A549 (cell line): ENCODE data around the gene MYH10. TPM values are rescaled to one million over a fixed set of nuclear protein-coding genes. Genes with fewer than 3 reads are reported as not detected.

ENCODE experiments used
- ATAC-seq, 2 experiments: fragments of 200-7000 bp in 1 of 2; fragments of >200 bp in 1 of 2; cut with Nextera tagmentation in 1 of 2; cut with Tn5 transposase in 1 of 2; 3 replicates each; pipeline versions ENCODE4 v1.8.0 to v1.9.1; 2018 to 2020; ENCODE audit warnings: mild to moderate bottlenecking in 1 of 2, moderate library complexity in 1 of 2
- CTCF ChIA-PET: fragments of 300-600 bp; sonication (Branson Sonifier 250); formaldehyde crosslinking; extraction: SDS; loops from one replicate; lab custom pipeline; 2021; ENCODE audit warnings: antibody characterized with exemption, inconsistent platforms; lab: Yijun Ruan, JAX
- POLR2A ChIA-PET: fragments of 350-600 bp; formaldehyde crosslinking; extraction: SDS; loops from one replicate; lab custom pipeline; 2021; ENCODE audit warnings: antibody characterized with exemption, inconsistent platforms; lab: Yijun Ruan, JAX
- DNase-seq, 2 experiments: peaks; one replicate each; pipeline versions ENCODE4 v3.0.0 to v3.0.0-alpha.2; 2011 to 2016; ENCODE audit warnings: low read depth in 1 of 2, low spot score in 1 of 2
- FAIRE-seq: peaks from 2 replicates; lab custom pipeline; 2011; peaks lifted over from hg19 to GRCh38; lab: Jason Lieb, UNC
- H3K27ac ChIP-seq, 2 experiments: fragments of >200 bp; sonication (Bioruptor Twin); formaldehyde crosslinking; 3 replicates each; pipeline ENCODE4 v1.5.1; 2016 to 2017
- H3K4me1 ChIP-seq: fragments of >200 bp; sonication (Bioruptor Twin); formaldehyde crosslinking; 3 replicates; pipeline ENCODE4 v1.6.1; 2016
- H3K4me2 ChIP-seq: fragments of >200 bp; sonication (Bioruptor Twin); formaldehyde crosslinking; 3 replicates; pipeline ENCODE4 v1.6.1; 2016
- H3K4me3 ChIP-seq: fragments of >200 bp; sonication (Bioruptor Twin); formaldehyde crosslinking; 3 replicates; pipeline ENCODE4 v1.5.1; 2016
- H3K9me3 ChIP-seq: fragments of >200 bp; sonication (Bioruptor Twin); formaldehyde crosslinking; 3 replicates; pipeline ENCODE4 v1.6.1; 2016
- CBX8 ChIP-seq: fragments of 200-600 bp; sonication (generic); IDR thresholded peaks from 2 replicates; pipeline ENCODE4 v1.6.1; 2016
- CHD2 ChIP-seq: fragments of 150-350 bp; IDR thresholded peaks from 2 replicates; pipeline ENCODE4 v1.6.1; 2014; ENCODE audit warnings: low read length; ENCODE audit not compliant: partially characterized antibody
- EHF ChIP-seq: fragments of 250-450 bp; sonication (Bioruptor Pico); IDR thresholded peaks from 2 replicates; pipeline ENCODE4 v1.5.0; 2020; ENCODE audit warnings: mild to moderate bottlenecking
- ELK1 ChIP-seq: fragments of 150-350 bp; IDR thresholded peaks from 2 replicates; pipeline ENCODE4 v1.6.1; 2014; ENCODE audit warnings: low read depth, mild to moderate bottlenecking, low read length
- EP300 ChIP-seq, 2 experiments: fragments of >200 bp; sonication (Bioruptor Twin); formaldehyde crosslinking; IDR thresholded peaks; 2 replicates in 1 of 2; 3 replicates in 1 of 2; pipeline ENCODE4 v1.6.1; 2016 to 2017
- FOSB ChIP-seq: fragments of 250-450 bp; sonication (Bioruptor Pico); IDR thresholded peaks from 2 replicates; pipeline ENCODE4 v1.5.0; 2020; ENCODE audit warnings: mild to moderate bottlenecking, moderate library complexity
- FOSL2 ChIP-seq, 2 experiments: fragments of 450-650 bp in 1 of 2; fragments of >200 bp in 1 of 2; sonication (Bioruptor Twin) in 1 of 2; formaldehyde crosslinking; IDR thresholded peaks; 2 replicates each; pipeline versions ENCODE4 v1.5.0 to v1.6.1; 2016 to 2020; ENCODE audit warnings: mild to moderate bottlenecking in 1 of 2, moderate library complexity in 1 of 2
- HEYL ChIP-seq: fragments of 250-450 bp; sonication (Bioruptor Pico); IDR thresholded peaks from 2 replicates; pipeline ENCODE4 v1.8.0; 2021; ENCODE audit warnings: mild to moderate bottlenecking, moderate library complexity
- JUN ChIP-seq, 2 experiments: fragments of >200 bp; sonication (Bioruptor Twin); formaldehyde crosslinking; IDR thresholded peaks; 2 replicates in 1 of 2; 3 replicates in 1 of 2; pipeline ENCODE4 v1.6.1; 2016 to 2017
- KDM1A ChIP-seq: fragments of 200-600 bp; sonication (generic); IDR thresholded peaks from 2 replicates; pipeline ENCODE4 v1.6.1; 2016; ENCODE audit warnings: low read depth, mild to moderate bottlenecking
- MAZ ChIP-seq: fragments of 150-350 bp; IDR thresholded peaks from 2 replicates; pipeline ENCODE4 v1.6.1; 2014; ENCODE audit warnings: antibody characterized with exemption, low read depth, low read length, borderline replicate concordance
- MYC ChIP-seq: IDR thresholded peaks from 2 replicates; pipeline ENCODE4 v1.6.1; 2012; ENCODE audit warnings: mild to moderate bottlenecking, inconsistent platforms, low read length, improper control_type of control experiment, borderline replicate concordance
- NFE2L2 ChIP-seq: fragments of 150-350 bp; conservative IDR thresholded peaks from 2 replicates; pipeline ENCODE4 v1.6.1; 2014; ENCODE audit warnings: low read length
- NPAS2 ChIP-seq: fragments of 250-450 bp; sonication (Bioruptor Pico); IDR thresholded peaks from 2 replicates; pipeline ENCODE4 v1.8.0; 2022; ENCODE audit warnings: mild to moderate bottlenecking, moderate library complexity, borderline replicate concordance
- PBX3 ChIP-seq: IDR thresholded peaks from 2 replicates; pipeline ENCODE4 v1.6.1; 2012
- PHF8 ChIP-seq: fragments of 200-600 bp; sonication (generic); IDR thresholded peaks from 2 replicates; pipeline ENCODE4 v1.6.1; 2016; ENCODE audit warnings: low read depth, mild to moderate bottlenecking, antibody characterized with exemption, moderate library complexity, borderline replicate concordance
- POLR2A ChIP-seq: IDR thresholded peaks from 2 replicates; pipeline ENCODE4 v1.6.1; 2012; ENCODE audit warnings: mild to moderate bottlenecking, low read length
- POLR2AphosphoS2 ChIP-seq: conservative IDR thresholded peaks from 2 replicates; pipeline ENCODE4 v1.6.1; 2012; ENCODE audit warnings: low read length, improper control_type of control experiment, inconsistent platforms
- RAD21 ChIP-seq, 2 experiments: fragments of >200 bp in 1 of 2; sonication (Bioruptor Twin) in 1 of 2; formaldehyde crosslinking in 1 of 2; IDR thresholded peaks in 1 of 2; conservative IDR thresholded peaks in 1 of 2; 2 replicates in 1 of 2; 3 replicates in 1 of 2; pipeline ENCODE4 v1.6.1; 2012 to 2018; ENCODE audit warnings: inconsistent platforms in 1 of 2
- RCOR1 ChIP-seq: fragments of 150-350 bp; IDR thresholded peaks from 2 replicates; pipeline ENCODE4 v1.6.1; 2014; ENCODE audit warnings: antibody characterized with exemption, low read length, low read depth
- RNF2 ChIP-seq: fragments of 200-600 bp; sonication (generic); IDR thresholded peaks from 2 replicates; pipeline ENCODE4 v1.6.1; 2016; ENCODE audit warnings: low read depth, mild to moderate bottlenecking, antibody characterized with exemption, moderate library complexity, borderline replicate concordance
- SREBF2 ChIP-seq: fragments of 450-650 bp; IDR thresholded peaks from 2 replicates; pipeline ENCODE4 v1.6.1; 2014; ENCODE audit warnings: mild to moderate bottlenecking, moderate library complexity
- TFCP2L1 ChIP-seq: fragments of 250-450 bp; sonication (Bioruptor Pico); IDR thresholded peaks from 2 replicates; pipeline ENCODE4 v1.5.0; 2021; ENCODE audit warnings: mild to moderate bottlenecking
- TP53 ChIP-seq: fragments of 250-450 bp; sonication (Bioruptor Pico); IDR thresholded peaks from 2 replicates; pipeline ENCODE4 v1.5.0; 2021; ENCODE audit warnings: mild to moderate bottlenecking, moderate library complexity
- ZC3H11A ChIP-seq: fragments of 450-650 bp; IDR thresholded peaks from 2 replicates; pipeline ENCODE4 v1.6.1; 2014; ENCODE audit warnings: antibody characterized with exemption, mild to moderate bottlenecking
- ZFP36 ChIP-seq: fragments of 450-650 bp; IDR thresholded peaks from 2 replicates; pipeline ENCODE4 v1.6.1; 2014; ENCODE audit warnings: borderline replicate concordance; ENCODE audit not compliant: partially characterized antibody
- ZSCAN20 ChIP-seq: fragments of 250-450 bp; sonication (Bioruptor Pico); IDR thresholded peaks from 2 replicates; pipeline ENCODE4 v1.8.0; 2022; ENCODE audit warnings: mild to moderate bottlenecking, moderate library complexity
- WGBS: methylation state at CpG from one replicate; pipeline ENCODE4 v1.1.6; 2017; ENCODE audit errors: missing lambda C conversion rate; 5-methylcytosine and 5-hydroxymethylcytosine counted together
- polyA plus RNA-seq, 4 experiments: library from polyadenylated mRNA; depleted of rRNA in 3 of 4; stranded (reverse); fragments of >200 nt; fragmentation: RNase III in 1 of 4; extraction: RNeasy Plus Mini Kit Qiagen cat#74134 plus additional on column Dnase treatment in 1 of 4; gene quantifications; 2 replicates in 3 of 4; 3 replicates in 1 of 4; pipeline ENCODE4 v1.2.3, GENCODE V29; 2011 to 2017
- TF ChIP-seq, protein P1 (sequence below): fragments of 200-600 bp; sonication (generic); IDR thresholded peaks from 2 replicates; pipeline ENCODE4 v1.6.1; 2016; ENCODE audit warnings: antibody characterized with exemption, mild to moderate bottlenecking, moderate library complexity
- TF ChIP-seq, protein P2 (sequence below): IDR thresholded peaks from 2 replicates; pipeline ENCODE4 v1.6.1; 2012
- TF ChIP-seq, protein P3 (sequence below): IDR thresholded peaks from 2 replicates; pipeline ENCODE4 v1.6.1; 2012; ENCODE audit warnings: low read depth, borderline replicate concordance

The MYH10 gene
- polyA plus RNA-seq, 2 of the 4 experiments (the other 2 are of a cell fraction), result 26.5 to 28.3 TPM

GRCh38 chr17:8631554-8631877, 991 bp upstream of the MYH10 start:
- peak overlapping the region; percentile 93 to 95 for H3K27ac ChIP-seq
- H3K4me2 ChIP-seq, result peak overlapping the region; percentile 93
- ChIA-PET POLR2A (interaction anchor here (0.8 to 1.8 kb wide), 3 partner anchors 9 to 336 kb away, joined by 3 to 6 read pairs (median 4); partner anchors contain the start of genes RNF222 and SLC25A35), CTCF (interaction anchor here (1.1 to 2.3 kb wide), 4 partner anchors 11 to 122 kb away, joined by 3 to 13 read pairs (median 4); no protein-coding TSS in a partner anchor)
- TF ChIP-seq MAZ, result no peak
- 0 out of 2 replicates have a peak, but pooled peaks have one; percentile 16 for TF ChIP-seq RNF2
- H3K9me3 ChIP-seq, result no peaks in the 10 kb centered on the region
- ATAC-seq, result no peak; a peak in 2 of 6 replicates
- peak overlapping the region; percentile 95 for H3K4me3 ChIP-seq
- under 1% methylated on average over 13 of the region's 13 CpGs for WGBS
- peak; percentile 46 for FAIRE-seq
- no peak for DNase-seq
- peaks cover 13% of the 10 kb centered on the region for H3K4me1 ChIP-seq

GRCh38 chr17:8630802-8631553, 453 bp upstream of the MYH10 start:
- ChIA-PET POLR2A (interaction anchor here (0.5 to 1.8 kb wide), 12 partner anchors 10 to 335 kb away, joined by 3 to 14 read pairs (median 4); partner anchors contain the start of genes NDEL1, RNF222 and SLC25A35), CTCF (interaction anchor here (0.6 to 2.3 kb wide), 10 partner anchors 9 to 1166 kb away, joined by 3 to 13 read pairs (median 4); no protein-coding TSS in a partner anchor)
- FAIRE-seq, result peak; percentile 67
- under 1% methylated on average over 24 of the region's 85 CpGs for WGBS
- peak overlapping the region; percentile 95 for H3K4me3 ChIP-seq
- peak; percentile 95 to 98 for ATAC-seq
- peak overlapping the region; percentile 93 for H3K4me2 ChIP-seq
- peaks cover 13% of the 10 kb centered on the region for H3K4me1 ChIP-seq
- peak overlapping the region; percentile 94 to 95 for H3K27ac ChIP-seq
- H3K9me3 ChIP-seq, result no peaks in the 10 kb centered on the region
- peak; percentile 100 for DNase-seq
- no peak for TF ChIP-seq ELK1
- no peak for TF ChIP-seq RCOR1
- no peak for TF ChIP-seq EP300 (IDR thresholded peaks at IDR 0.05)
- no peak for TF ChIP-seq ZFP36
- no peak for TF ChIP-seq ZC3H11A
- TF ChIP-seq KDM1A, result no peak
- peak; percentile 93 for TF ChIP-seq PHF8
- no peak for TF ChIP-seq NFE2L2
- peak; percentile 78 for TF ChIP-seq CHD2
- TF ChIP-seq JUN (IDR thresholded peaks at IDR 0.05), result peak in 1 of 2 experiments; percentile 57; a peak in 1 of 5 replicates
- TF ChIP-seq HEYL (CRISPR knock-in tag), result no peak
- TF ChIP-seq, protein P1, sequence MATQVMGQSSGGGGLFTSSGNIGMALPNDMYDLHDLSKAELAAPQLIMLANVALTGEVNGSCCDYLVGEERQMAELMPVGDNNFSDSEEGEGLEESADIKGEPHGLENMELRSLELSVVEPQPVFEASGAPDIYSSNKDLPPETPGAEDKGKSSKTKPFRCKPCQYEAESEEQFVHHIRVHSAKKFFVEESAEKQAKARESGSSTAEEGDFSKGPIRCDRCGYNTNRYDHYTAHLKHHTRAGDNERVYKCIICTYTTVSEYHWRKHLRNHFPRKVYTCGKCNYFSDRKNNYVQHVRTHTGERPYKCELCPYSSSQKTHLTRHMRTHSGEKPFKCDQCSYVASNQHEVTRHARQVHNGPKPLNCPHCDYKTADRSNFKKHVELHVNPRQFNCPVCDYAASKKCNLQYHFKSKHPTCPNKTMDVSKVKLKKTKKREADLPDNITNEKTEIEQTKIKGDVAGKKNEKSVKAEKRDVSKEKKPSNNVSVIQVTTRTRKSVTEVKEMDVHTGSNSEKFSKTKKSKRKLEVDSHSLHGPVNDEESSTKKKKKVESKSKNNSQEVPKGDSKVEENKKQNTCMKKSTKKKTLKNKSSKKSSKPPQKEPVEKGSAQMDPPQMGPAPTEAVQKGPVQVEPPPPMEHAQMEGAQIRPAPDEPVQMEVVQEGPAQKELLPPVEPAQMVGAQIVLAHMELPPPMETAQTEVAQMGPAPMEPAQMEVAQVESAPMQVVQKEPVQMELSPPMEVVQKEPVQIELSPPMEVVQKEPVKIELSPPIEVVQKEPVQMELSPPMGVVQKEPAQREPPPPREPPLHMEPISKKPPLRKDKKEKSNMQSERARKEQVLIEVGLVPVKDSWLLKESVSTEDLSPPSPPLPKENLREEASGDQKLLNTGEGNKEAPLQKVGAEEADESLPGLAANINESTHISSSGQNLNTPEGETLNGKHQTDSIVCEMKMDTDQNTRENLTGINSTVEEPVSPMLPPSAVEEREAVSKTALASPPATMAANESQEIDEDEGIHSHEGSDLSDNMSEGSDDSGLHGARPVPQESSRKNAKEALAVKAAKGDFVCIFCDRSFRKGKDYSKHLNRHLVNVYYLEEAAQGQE, result peak; percentile 78
- no peak for TF ChIP-seq POLR2AphosphoS2
- TF ChIP-seq, protein P2, sequence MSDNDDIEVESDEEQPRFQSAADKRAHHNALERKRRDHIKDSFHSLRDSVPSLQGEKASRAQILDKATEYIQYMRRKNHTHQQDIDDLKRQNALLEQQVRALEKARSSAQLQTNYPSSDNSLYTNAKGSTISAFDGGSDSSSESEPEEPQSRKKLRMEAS, result peak; percentile 58
- TF ChIP-seq RAD21 (conservative IDR thresholded peaks at IDR 0.05 in 1 of 2, IDR thresholded peaks at IDR 0.05 in 1 of 2), result 0 out of 5 replicates have a peak, but pooled peaks of 1 of the 2 experiments have one; percentile 21
- no peak for TF ChIP-seq SREBF2
- TF ChIP-seq NPAS2 (CRISPR knock-in tag), result no peak
- TF ChIP-seq, protein P3, sequence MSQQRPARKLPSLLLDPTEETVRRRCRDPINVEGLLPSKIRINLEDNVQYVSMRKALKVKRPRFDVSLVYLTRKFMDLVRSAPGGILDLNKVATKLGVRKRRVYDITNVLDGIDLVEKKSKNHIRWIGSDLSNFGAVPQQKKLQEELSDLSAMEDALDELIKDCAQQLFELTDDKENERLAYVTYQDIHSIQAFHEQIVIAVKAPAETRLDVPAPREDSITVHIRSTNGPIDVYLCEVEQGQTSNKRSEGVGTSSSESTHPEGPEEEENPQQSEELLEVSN, result 0 out of 2 replicates have a peak, but pooled peaks have one; percentile 46
- TF ChIP-seq POLR2A, result peak; percentile 64; the same call in 1 of the 2 replicates
- TF ChIP-seq FOSL2 (IDR thresholded peaks at IDR 0.05), result no peak
- TF ChIP-seq FOSL2 (CRISPR knock-in tag; IDR thresholded peaks at IDR 0.05), result peak; percentile 16; the same call in 1 of the 2 replicates
- no peak for TF ChIP-seq FOSB
- no peak for TF ChIP-seq TP53 (CRISPR knock-in tag)
- TF ChIP-seq MYC, result peak; percentile 58; the same call in 1 of the 2 replicates
- TF ChIP-seq EHF (CRISPR knock-in tag), result no peak
- TF ChIP-seq PBX3, result peak; percentile 98
- no peak for TF ChIP-seq CBX8
- TF ChIP-seq ZSCAN20, result no peak
- TF ChIP-seq TFCP2L1, result no peak
